NB4 (cell line): Measurements from ENCODE around the gene ZNF766.
"Not testable (repeated sequence)": the region's sequence is repeated elsewhere in the genome, so short reads cannot be mapped to it uniquely, and the experiment has no call there.

Source experiments
- DNase-seq: peaks from one replicate; pipeline ENCODE4 v3.0.0; 2010; ENCODE audit warnings: low read depth
- H3K4me3 ChIP-seq: one replicate; pipeline ENCODE4 v1.5.1; 2011; ENCODE audit warnings: mild to moderate bottlenecking, low read depth, low read length, moderate library complexity
- CTCF ChIP-seq: IDR thresholded peaks from one replicate; pipeline ENCODE4 v1.5.1; 2012; ENCODE audit warnings: low read depth, low read length
- MYC ChIP-seq: IDR thresholded peaks from 2 replicates; pipeline ENCODE4 v1.6.1; 2011; ENCODE audit warnings: low read depth, low read length
- POLR2A ChIP-seq: IDR thresholded peaks from 2 replicates; pipeline ENCODE4 v1.6.1; 2011; ENCODE audit warnings: mild to moderate bottlenecking; ENCODE audit not compliant: insufficient read length; ENCODE audit errors: extremely low read depth
- TF ChIP-seq, protein P1 (sequence below): IDR thresholded peaks from 2 replicates; pipeline ENCODE4 v1.6.1; 2011; ENCODE audit warnings: low read depth, low read length

ZNF766 gene

DNA sequence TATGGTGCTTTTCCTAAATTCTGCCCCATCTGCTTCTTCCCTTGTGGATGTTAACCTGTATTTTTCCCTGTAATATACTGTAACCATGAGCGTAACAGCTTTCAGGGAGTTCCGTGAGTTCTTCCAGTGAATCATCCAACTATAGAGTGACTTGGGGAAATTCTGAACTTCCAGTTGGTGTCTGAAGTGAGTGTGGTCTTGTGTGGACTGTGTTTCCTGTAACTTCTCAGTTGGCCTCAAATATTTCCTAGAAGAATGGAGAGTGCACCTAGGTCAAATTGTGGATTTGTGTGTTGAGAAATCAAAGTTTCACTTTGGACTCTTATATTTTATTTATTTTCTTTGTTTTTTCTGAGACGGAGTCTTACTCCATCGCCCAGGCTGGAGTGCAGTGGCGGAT, 11.0 kb upstream of the ZNF766 start:
- TF ChIP-seq CTCF (no peak), MYC (no peak), POLR2A (no peak)
- TF ChIP-seq, protein P1, sequence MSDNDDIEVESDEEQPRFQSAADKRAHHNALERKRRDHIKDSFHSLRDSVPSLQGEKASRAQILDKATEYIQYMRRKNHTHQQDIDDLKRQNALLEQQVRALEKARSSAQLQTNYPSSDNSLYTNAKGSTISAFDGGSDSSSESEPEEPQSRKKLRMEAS, result no peak
- DNase-seq, result no peak
- no peak overlapping the region for H3K4me3 ChIP-seq

DNA sequence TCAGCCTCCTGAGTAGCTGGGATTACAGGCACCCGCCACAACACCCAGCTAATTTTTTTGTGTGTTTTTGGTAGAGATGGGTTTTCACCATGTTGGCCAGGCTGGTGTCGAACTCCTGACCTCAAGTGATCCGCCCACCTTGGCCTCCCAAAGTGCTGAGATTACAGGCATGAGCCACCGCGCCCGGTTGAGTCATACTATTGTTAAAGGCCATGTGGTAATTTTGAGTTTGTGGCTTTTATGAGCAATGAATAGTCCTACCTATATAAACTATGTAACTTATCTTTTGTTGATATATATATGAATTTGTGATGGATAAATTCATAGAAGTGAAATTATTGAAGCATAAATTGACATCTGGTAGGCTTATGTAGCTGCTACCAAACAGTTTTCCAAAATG, 3.8 kb upstream of the ZNF766 start:
- H3K4me3 ChIP-seq, result not testable (repeated sequence)

DNA sequence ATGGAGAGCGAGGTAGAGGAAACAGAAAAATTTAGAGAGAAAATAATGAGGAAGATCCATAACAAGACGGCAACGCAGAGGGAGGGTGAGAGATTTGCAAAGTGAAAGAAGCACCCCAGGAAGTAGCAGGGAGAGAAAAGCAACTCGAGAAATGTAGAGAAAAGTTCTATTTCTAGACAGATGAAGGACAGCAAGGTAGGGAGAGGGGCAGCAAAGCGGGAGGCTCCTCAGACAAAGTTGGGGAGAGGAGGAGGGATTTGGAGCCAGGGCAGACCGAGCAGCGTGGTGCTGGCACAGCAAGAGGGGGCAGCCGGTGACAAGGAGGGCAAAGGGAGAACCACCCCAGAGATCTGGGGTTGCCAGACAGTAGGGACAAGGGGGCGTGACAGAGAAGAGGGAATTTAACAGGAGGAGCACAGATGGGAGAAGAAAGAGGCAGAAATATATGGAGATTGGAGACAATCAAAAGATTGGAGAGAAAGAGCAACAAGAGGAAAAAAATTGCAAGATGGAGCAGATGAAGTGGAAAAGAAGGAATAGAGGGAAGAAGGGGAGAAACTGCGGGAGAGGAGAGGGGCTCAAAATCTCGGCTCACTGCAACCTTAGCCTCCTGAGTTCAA, 989 bp downstream of the ZNF766 start:
- peak; percentile 46 for DNase-seq
- TF ChIP-seq POLR2A, result no peak
- TF ChIP-seq CTCF, result no peak
- TF ChIP-seq, protein P1, result no peak
- no peak for TF ChIP-seq MYC
- peak overlapping the region; percentile 96 for H3K4me3 ChIP-seq

More for the DNA sequence above, 3.8 kb upstream of the ZNF766 start:
- DNase-seq, result peak; percentile 12

DNA sequence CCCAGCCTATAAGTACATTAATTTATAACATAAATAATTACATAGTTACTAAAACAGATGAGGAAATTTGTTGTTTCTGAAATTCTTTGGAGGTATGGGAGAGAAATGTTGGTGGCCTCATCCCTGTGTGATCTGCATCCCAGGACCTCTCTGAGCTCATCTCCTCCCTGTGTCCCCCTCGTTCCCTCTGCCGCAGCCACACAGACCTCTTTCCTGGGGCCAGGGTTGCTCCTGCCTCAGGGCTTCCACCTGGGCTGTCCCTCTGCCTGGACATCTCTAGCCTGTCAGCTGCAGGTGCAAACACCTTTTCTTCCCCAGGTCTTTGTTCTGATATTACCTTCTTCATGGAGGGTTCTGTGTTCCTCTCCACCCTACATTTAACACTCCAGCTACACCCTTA, 3.9 kb downstream of the ZNF766 start:
- no peak for DNase-seq
- H3K4me3 ChIP-seq, result no peak overlapping the region
- TF ChIP-seq POLR2A (no peak), MYC (no peak), CTCF (no peak)
- TF ChIP-seq, protein P1, result no peak

DNA sequence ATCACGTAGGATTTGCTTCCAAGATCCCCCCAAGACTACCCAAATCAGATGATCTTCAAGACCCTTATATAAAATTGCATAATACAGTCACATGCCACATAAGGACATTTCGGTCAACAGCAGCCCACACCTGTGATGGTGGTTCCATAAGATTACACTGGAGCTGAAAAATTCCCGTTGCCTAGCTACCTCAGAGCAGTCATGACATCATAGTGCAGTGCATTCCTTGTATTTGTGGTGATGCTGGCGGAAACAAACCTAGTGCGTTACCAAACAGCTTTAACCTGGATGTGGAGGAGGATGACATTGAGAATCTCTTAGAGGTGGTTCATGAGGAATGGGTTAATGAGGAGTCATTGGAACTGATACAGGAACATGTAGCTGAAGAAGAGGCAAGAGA, 4.8 kb downstream of the ZNF766 start:
- TF ChIP-seq MYC (no peak), CTCF (no peak), POLR2A (no peak)
- TF ChIP-seq, protein P1, result no peak
- H3K4me3 ChIP-seq, result no peak overlapping the region

GRCh38 chr19:52275988-52276387, 6.6 kb downstream of the ZNF766 start:
- TF ChIP-seq MYC, result no peak
- TF ChIP-seq CTCF, result no peak
- TF ChIP-seq, protein P1, result no peak
- no peak for TF ChIP-seq POLR2A
- H3K4me3 ChIP-seq, result no peak overlapping the region
- no peak for DNase-seq

More for the DNA sequence above, 4.8 kb downstream of the ZNF766 start:
- DNase-seq, result no peak
